ENCODE measurements around the gene AFDN.
"Not testable (repeated sequence)": the region's sequence is repeated elsewhere in the genome, so short reads cannot be mapped to it uniquely, and the experiment has no call there.

AFDN gene

GRCh38 chr6:167951781-167952511, 125.2 kb downstream of the AFDN start:
- DNase-seq (ENCODE audit: low read depth, low spot score), result no peak

DNA sequence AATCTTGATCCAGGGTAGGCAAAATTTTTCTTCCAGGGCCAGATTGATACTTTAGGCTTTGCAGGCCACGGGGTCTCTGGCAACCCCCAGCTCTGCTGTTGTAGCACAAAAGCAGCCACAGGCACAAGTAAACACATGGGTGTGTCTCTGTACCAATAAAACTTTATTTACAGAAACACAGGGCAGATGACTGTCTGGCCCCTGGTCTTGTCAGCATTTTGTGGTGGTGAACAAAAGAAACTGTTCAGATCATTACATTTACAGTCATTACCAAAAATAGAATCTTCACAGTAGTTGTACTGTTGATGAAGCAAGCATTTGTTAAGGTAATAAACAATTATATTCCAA, 125.8 kb downstream of the AFDN start:
- no peak for DNase-seq (ENCODE audit: low read depth, low spot score)

DNA sequence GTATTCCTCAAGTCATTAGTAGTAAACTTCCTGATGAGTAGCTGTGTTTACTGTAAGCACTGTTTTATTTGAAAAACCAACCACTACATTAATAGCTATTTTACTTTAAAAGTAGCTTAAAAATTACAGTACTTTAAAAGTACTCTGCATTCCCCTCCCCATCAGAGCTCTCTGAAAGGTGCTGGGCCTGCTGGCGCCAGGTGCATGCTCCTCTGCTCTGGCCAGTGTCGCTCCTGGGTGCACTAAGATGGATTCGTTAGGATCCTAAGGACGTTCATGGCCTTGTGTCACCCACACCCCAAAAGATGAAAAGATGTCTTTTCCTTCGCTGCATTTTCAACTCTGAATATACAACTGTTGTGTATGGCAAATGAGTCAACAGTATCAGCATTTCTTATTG, 126.8 kb downstream of the AFDN start:
- DNase-seq (ENCODE audit: low read depth, low spot score), result no peak

- DNase-seq (ENCODE audit: low read depth, low spot score), result no peak
Measured at GRCh38 chr6:167954151-167954550, 127.4 kb downstream of the AFDN start.

DNA sequence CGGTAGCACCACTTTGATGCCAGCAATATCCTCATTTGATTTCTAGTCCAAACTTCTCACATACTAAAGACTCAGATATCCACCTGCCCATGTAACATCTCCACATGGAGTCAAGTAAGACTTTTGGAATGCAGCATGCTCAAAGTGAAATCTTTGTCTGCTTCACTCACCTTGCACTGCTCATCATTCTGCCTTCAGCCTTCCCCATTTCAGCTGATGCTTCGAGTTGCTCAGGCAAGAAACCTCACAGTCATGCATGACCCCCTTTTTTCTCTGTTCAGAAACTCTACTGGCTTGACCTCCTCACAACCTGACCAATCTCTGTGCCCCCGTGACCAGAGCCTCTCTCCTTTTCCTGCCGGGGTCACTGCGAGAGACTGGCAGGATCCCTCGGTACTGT, 129.8 kb downstream of the AFDN start:
- DNase-seq (ENCODE audit: low read depth, low spot score), result no peak

DNA sequence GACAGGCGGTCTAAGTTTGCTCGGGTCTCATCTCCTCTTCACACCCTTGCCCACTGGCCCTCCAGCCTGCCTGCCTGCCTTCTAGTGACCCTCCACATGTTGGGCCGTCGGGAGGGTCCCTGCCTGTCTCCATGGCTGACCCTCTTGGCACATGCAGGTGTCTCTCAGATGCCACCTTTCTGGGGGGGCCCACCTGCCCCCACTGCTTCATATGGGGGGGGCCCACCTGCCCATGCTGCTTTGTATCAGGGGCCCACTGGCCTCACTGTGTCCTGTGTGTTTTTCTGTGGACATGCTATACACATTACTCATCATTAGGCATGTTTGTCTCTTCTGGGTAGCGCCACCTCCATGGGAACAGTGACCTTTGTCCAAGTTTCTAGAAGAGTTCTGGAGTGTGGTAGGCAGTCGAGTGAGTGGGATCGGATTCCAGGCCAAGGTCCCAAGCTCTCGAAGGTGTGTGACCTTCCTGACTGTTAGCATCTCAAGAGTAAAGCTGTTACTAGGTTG, 130.3 kb downstream of the AFDN start:
- no peak for DNase-seq (ENCODE audit: low read depth, low spot score)

DNA sequence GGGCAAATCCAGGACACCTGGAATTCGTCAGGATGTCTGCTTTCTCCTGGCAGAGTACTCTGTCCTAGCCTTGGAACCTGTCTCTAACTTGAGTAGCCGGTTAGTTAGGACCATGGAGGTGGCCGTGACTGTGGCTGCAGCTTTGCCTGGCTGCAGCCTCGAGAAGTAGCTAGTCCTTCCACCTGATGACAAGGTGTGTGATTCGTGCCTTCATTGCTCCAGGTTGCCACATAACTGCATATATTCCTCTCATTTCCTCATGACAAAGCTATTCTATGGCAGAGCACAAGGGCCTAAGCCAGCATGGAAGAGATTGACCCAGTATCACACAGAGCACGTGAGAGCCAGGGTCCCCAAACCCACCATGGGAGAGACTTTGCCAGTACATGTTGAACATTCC, 130.9 kb downstream of the AFDN start:
- no peak for DNase-seq (ENCODE audit: low read depth, low spot score)

GRCh38 chr6:167960579-167960978, 133.9 kb downstream of the AFDN start:
- DNase-seq (ENCODE audit: low read depth, low spot score), result no peak

DNA sequence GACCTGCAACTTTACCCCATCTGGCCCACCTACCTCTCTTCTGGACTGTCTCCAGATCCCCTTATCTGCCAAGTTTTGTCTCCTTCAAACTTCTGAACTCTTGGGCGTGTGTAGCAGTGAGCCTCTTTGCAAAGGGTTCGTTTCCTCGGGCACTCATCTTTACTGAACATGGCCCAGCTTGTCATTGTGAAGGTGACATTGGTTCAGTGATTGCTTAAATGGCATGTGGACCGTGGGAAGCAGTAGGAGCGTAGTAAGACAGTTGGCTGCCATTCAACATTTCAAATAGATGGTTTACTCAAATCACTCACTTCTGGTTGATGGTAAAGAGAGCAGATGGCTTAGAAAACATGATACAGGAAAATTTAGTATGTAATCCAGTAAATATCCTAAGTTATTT, 136.0 kb downstream of the AFDN start:
- DNase-seq (ENCODE audit: low read depth, low spot score), result no peak

DNA sequence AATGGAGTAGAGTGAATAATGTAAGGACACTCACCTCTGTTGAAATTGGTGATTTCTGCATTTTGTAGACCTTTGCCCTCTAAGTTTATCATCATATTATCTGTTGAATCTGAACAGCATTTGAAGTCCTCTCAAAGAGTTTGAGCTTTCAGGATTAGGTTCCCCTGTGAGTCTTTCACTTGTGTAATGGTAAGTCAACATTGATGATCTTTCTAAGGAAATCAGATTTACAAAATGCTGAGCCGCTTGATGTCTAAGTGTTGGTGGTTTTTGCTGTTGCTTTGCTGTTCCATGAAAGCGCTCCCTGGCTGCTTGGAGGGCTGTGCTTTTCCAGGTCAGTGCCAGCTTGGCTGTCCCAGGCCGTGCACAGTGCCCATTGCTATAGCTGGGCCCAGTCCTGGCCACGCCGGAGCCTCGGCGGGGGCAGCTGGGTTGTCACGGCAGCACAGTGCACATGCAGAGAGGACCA, 136.9 kb downstream of the AFDN start:
- no peak for DNase-seq (ENCODE audit: low read depth, low spot score)

GRCh38 chr6:167965592-167966539, 139.2 kb downstream of the AFDN start:
- DNase-seq (ENCODE audit: low read depth, low spot score), result no peak

- DNase-seq (ENCODE audit: low read depth, low spot score), result no peak
Measured at GRCh38 chr6:167966540-167966905, 139.8 kb downstream of the AFDN start.

- DNase-seq (ENCODE audit: low read depth, low spot score), result no peak
Measured at GRCh38 chr6:167968091-167968490, 141.4 kb downstream of the AFDN start.

GRCh38 chr6:167970230-167970629, 143.5 kb downstream of the AFDN start:
- DNase-seq (ENCODE audit: low read depth, low spot score), result no peak

- no peak for DNase-seq (ENCODE audit: low read depth, low spot score)
Measured at GRCh38 chr6:167972193-167972592, 145.5 kb downstream of the AFDN start.

DNA sequence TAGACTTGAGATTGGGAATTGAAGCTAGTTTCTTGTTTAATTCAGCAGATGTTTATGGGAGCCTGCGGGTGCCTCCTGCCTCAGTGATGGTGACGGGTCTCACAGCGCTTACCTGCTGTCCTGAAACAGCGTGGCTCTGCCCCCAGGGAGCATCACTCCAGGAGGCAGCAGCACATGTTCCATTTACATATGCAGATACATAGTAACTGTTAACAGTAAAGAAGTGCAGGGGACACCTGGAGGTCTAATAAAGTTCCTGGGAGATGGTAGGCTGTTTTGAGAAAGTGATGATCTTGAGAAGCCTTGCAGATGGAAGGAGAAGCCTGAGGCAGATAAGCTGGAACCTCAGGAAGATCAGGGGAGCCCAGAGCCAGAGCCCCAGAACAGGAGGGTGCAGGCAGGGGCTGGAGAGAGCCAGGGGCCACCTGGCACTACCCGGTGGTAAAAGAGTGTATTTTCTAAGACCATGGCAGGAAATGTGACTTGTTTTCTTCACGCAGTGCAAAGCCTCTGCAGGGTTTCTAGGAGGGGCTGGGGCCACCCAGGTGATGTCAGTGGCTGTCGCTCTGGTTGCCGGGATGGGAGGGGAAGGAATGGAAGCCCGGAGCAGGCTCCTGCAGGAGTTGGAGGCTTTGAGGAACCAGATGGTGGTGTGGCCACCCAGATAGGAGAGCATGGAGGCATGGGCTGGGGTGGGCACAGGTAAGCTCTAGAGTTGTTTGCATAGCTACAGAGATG, 146.6 kb downstream of the AFDN start:
- no peak for DNase-seq (ENCODE audit: low read depth, low spot score)

- DNase-seq (ENCODE audit: low read depth, low spot score), result no peak
Measured at GRCh38 chr6:167974640-167975344, 148.1 kb downstream of the AFDN start.

- DNase-seq (ENCODE audit: low read depth, low spot score), result no peak
Measured at GRCh38 chr6:167975458-167975857, 148.7 kb downstream of the AFDN start.

- not testable (repeated sequence) for DNase-seq (ENCODE audit: low read depth, low spot score)
Measured at GRCh38 chr6:167976116-167976657, 149.5 kb downstream of the AFDN start.

DNA sequence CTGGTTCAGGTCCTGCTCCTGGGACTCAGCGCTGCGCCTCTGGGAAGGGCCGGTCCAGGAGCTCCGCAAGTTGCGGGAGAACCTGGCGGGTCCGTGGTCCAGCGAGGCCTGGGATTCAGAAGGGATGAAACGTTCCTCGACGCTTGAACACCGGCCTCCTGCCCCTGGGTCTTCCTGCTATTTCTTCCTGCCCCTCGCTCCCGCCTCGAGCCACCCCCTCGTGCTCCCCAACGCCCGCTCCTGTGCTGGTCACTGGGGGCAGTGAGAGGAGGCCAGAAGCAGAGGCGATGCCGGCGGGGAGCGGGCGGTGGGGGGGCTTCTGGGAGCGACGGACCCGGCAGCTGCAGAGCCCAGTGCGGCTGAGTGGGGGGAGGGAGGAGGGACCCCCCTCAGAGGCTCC, 150.0 kb downstream of the AFDN start:
- DNase-seq (ENCODE audit: low read depth, low spot score), result no peak
